ENCODE data around the gene GAREM2. TPM values are rescaled to one million over a fixed set of nuclear protein-coding genes. Genes with fewer than 3 reads are reported as not detected.

GAREM2 gene
- total RNA-seq (2022) (2.6 and 2.8 TPM in 2 replicates), Bru-seq, nascent RNA (percentile 21 among the genes with signal in this experiment), BruChase-seq, experiment 1, labeled RNA remaining after a 6-hour chase (percentile 27 among the genes with signal in this experiment), BruChase-seq, experiment 2, labeled RNA remaining after a 2-hour chase (percentile 22 among the genes with signal in this experiment)
- long read RNA-seq, partial matches to known transcripts: 0 of 5 reads
- long read RNA-seq, other reads (novel, unspliced or antisense): 5 of 5 reads

DNA sequence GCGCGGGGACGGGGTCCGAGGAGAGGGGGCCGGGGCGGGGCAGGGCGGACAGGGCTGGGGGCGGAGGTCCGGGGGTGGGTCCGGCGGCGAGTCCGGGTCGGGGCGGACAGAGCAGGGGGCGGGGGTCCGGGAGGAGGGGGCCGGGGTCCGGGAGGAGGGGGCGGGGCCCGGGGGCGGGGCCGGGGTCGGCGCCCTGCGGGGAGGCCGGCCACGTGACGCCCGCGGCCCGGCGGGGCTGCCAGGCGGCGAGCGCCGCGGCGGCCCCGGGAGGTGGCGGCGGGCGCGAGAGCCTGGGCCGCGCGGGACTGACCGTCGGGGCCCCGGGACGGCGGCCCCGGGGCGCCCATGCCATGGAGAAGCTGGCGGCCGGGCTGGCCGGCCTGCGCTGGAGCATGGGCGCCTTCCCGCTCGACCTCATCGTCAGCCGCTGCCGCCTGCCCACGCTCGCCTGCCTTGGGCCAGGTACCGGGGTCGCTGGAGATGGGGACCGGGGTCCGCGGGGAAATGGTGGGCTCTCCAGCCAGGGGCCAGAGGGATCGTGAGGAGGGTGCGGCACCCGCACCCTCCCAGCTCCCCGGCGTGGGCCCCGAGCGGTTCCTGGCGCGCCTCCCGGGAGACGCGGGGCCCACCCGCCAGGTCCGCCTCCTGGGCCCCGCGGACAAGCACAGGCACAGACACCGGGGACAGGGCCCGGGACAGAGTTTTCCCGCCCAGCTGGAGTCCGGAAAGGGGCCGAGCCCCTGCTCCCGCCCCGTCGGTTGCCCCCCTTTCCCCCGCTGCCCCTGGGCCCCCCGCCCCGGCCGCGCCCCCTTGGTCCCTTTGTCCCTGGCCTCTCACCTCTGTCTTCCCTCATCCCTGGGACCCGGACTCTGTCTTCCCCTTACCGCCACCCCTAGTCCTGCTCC lies at the start of gene GAREM2:
Gene GAREM2 (plus strand): TSS at position 218 of the 905 bp plus-strand sequence. CDS start 133 bp downstream, at position 351.
- Mint-ChIP-seq H3K4me1 (ENCODE audit: low read depth, unreplicated experiment) (no peaks in the 10 kb centered on the region), H3K9me3 (ENCODE audit: low read depth, unreplicated experiment) (no peaks in the 10 kb centered on the region), H3K27ac (ENCODE audit: unreplicated experiment) (peak within 1 kb of the TSS; percentile 14), H3K36me3 (ENCODE audit: insufficient read depth, unreplicated experiment) (peaks cover 16% of the 10 kb centered on the region), H3K27me3 (ENCODE audit: unreplicated experiment) (peaks cover 35% of the 10 kb centered on the region), H3K4me3 (ENCODE audit: low read depth, unreplicated experiment) (peak within 1 kb of the TSS; percentile 62)
- no TSS peak for BruUV-seq (replicated peaks)
- no peak for DNase-seq
- intact Hi-C loops (cut with micrococcal nuclease; ENCODE audit: unreplicated experiment): no loop called here
- no peak for TF ChIP-seq CTCF (IDR thresholded peaks at IDR 0.05; ENCODE audit: unreplicated experiment)
- CTCF ChIA-PET: interaction anchor here (0.6 kb wide), 1 partner anchor 72 kb away, joined by 5 read pairs; no protein-coding TSS in a partner anchor

DNA sequence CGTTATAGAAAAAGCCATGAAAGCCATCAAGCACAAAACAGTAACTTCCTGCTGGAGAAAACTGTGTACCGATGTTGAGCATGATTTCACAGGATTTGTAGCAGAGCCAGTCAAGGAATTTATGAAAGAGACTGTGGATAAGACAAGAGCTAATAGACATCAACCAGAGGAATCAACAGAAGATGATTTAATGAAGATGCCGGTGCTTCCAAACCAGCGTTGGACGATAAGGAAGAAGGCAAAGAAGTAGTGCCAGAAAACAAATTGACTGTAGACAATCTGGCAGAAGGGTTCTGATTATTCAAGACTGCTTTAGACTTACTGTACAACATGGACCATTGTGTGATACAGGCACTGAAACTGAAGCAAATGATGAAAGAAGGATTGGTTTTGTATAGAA lies 49.5 kb upstream of the GAREM2 start:
- TF ChIP-seq CTCF (IDR thresholded peaks at IDR 0.05; ENCODE audit: unreplicated experiment): no peak
- CTCF ChIA-PET: interaction anchor here (0.5 kb wide), 1 partner anchor 130 kb away, joined by 3 read pairs; no protein-coding TSS in a partner anchor
- Mint-ChIP-seq H3K27ac (ENCODE audit: unreplicated experiment) (no peak overlapping the region), H3K9me3 (ENCODE audit: low read depth, unreplicated experiment) (no peaks in the 10 kb centered on the region), H3K27me3 (ENCODE audit: unreplicated experiment) (no peaks in the 10 kb centered on the region), H3K36me3 (ENCODE audit: insufficient read depth, unreplicated experiment) (peaks cover 3% of the 10 kb centered on the region), H3K4me1 (ENCODE audit: low read depth, unreplicated experiment) (no peaks in the 10 kb centered on the region), H3K4me3 (ENCODE audit: low read depth, unreplicated experiment) (no peak overlapping the region)
- intact Hi-C loops (cut with micrococcal nuclease; ENCODE audit: unreplicated experiment): no loop called here
- no peak for DNase-seq
- BruUV-seq (replicated peaks): no TSS peak

- BruUV-seq (replicated peaks): no TSS peak
- CTCF ChIA-PET: no interaction called here
- intact Hi-C loops (cut with micrococcal nuclease; ENCODE audit: unreplicated experiment): no loop called here
- no peak for TF ChIP-seq CTCF (IDR thresholded peaks at IDR 0.05; ENCODE audit: unreplicated experiment)
- peaks cover 7% of the 10 kb centered on the region for H3K36me3 Mint-ChIP-seq (ENCODE audit: insufficient read depth, unreplicated experiment)
- no peak overlapping the region for H3K27ac Mint-ChIP-seq (ENCODE audit: unreplicated experiment)
- DNase-seq: no peak
- no peaks in the 10 kb centered on the region for H3K27me3 Mint-ChIP-seq (ENCODE audit: unreplicated experiment)
- no peaks in the 10 kb centered on the region for H3K9me3 Mint-ChIP-seq (ENCODE audit: low read depth, unreplicated experiment)
- no peak overlapping the region for H3K4me3 Mint-ChIP-seq (ENCODE audit: low read depth, unreplicated experiment)
- no peaks in the 10 kb centered on the region for H3K4me1 Mint-ChIP-seq (ENCODE audit: low read depth, unreplicated experiment)
Measured at GRCh38 chr2:26126074-26126473, 46.8 kb upstream of the GAREM2 start.

DNA sequence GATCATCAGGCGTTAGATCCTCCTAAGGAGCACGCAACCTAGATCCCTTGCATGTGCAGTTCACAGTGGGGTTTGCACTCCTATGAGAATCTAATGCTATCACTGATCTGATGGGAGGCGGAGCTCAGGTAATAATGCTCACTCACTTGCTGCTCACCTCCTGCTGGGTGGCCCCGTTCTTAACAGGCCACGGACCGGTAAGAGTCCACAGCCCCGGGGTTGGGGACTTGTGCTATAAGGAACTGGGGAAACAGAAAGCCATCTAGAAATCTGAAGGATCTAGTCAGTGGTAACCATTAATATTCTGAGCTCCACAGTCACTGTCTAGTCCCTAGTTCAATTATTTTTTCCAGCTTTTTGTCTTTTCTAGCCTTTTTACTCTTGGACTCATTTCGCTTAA lies 44.7 kb upstream of the GAREM2 start:
- no peak for DNase-seq
- CTCF ChIA-PET: no interaction called here
- Mint-ChIP-seq H3K4me3 (ENCODE audit: low read depth, unreplicated experiment) (no peak overlapping the region), H3K27ac (ENCODE audit: unreplicated experiment) (no peak overlapping the region), H3K36me3 (ENCODE audit: insufficient read depth, unreplicated experiment) (peaks cover 7% of the 10 kb centered on the region), H3K4me1 (ENCODE audit: low read depth, unreplicated experiment) (no peaks in the 10 kb centered on the region), H3K9me3 (ENCODE audit: low read depth, unreplicated experiment) (no peaks in the 10 kb centered on the region), H3K27me3 (ENCODE audit: unreplicated experiment) (no peaks in the 10 kb centered on the region)
- BruUV-seq (replicated peaks): no TSS peak
- intact Hi-C loops (cut with micrococcal nuclease; ENCODE audit: unreplicated experiment): no loop called here
- no peak for TF ChIP-seq CTCF (IDR thresholded peaks at IDR 0.05; ENCODE audit: unreplicated experiment)

Measured in Calu3 (cell line).